Natural killer cell (primary cell): Measurements from ENCODE around the gene FHIP1B. TPM values are rescaled to one million over a fixed set of nuclear protein-coding genes. Genes with fewer than 3 reads are reported as not detected.
"Not testable (repeated sequence)": the region's sequence is repeated elsewhere in the genome, so short reads cannot be mapped to it uniquely, and the experiment has no call there.

ENCODE experiments used
- ATAC-seq, 3 donors: fragments of 150-1000 bp in 2 of 3; fragments of 200-7000 bp in 1 of 3; cut with Tn5 transposase; 1 replicate in 1 of 3; 2 replicates in 2 of 3; pipeline ENCODE4 v1.10.0; 2021; ENCODE audit warnings: mild to moderate bottlenecking in 2 of 3, moderate library complexity in 2 of 3
- DNase-seq, 2 donors: peaks; one replicate each; pipeline versions ENCODE4 v3.0.0 to v3.0.0-alpha.2; 2013 to 2021; ENCODE audit warnings: mixed read lengths in 1 of 2
- H3K27ac ChIP-seq: one replicate; pipeline ENCODE4 v1.5.1; 2013; ENCODE audit warnings: mild to moderate bottlenecking, low read length
- H3K27me3 ChIP-seq: one replicate; pipeline ENCODE4 v1.6.1; 2013; ENCODE audit warnings: low read length; ENCODE audit not compliant: control insufficient read depth, insufficient read depth
- H3K36me3 ChIP-seq: one replicate; pipeline ENCODE4 v1.6.1; 2013; ENCODE audit warnings: low read length; ENCODE audit not compliant: control insufficient read depth, insufficient read depth
- H3K4me1 ChIP-seq: one replicate; pipeline ENCODE4 v1.6.1; 2013; ENCODE audit warnings: low read length; ENCODE audit not compliant: control insufficient read depth, insufficient read depth
- H3K4me3 ChIP-seq: one replicate; pipeline ENCODE4 v1.5.1; 2013; ENCODE audit warnings: low read length
- H3K9me3 ChIP-seq: one replicate; pipeline ENCODE4 v1.6.1; 2013; ENCODE audit warnings: low read length; ENCODE audit not compliant: control insufficient read depth, insufficient read depth
- H3K27ac Mint-ChIP-seq, 2 donors: one replicate each; pipeline ENCODE4 v1.8.0; 2022; ENCODE audit warnings: mild to moderate bottlenecking in 2 of 2, mixed read lengths in 2 of 2, moderate library complexity in 1 of 2
- H3K27me3 Mint-ChIP-seq, 2 donors: one replicate each; pipeline ENCODE4 v1.8.0; 2022; ENCODE audit warnings: low read depth in 2 of 2, mixed read lengths in 2 of 2
- H3K36me3 Mint-ChIP-seq: one replicate; pipeline ENCODE4 v1.8.0; 2022; ENCODE audit warnings: mixed read lengths
- H3K4me1 Mint-ChIP-seq, 2 donors: one replicate each; pipeline ENCODE4 v1.8.0; 2022; ENCODE audit warnings: mixed read lengths in 2 of 2
- H3K4me3 Mint-ChIP-seq: one replicate; pipeline ENCODE4 v1.8.0; 2022; ENCODE audit warnings: mild to moderate bottlenecking, moderate library complexity, mixed read lengths
- H3K9me3 Mint-ChIP-seq, 2 donors: one replicate each; pipeline ENCODE4 v1.8.0; 2022; ENCODE audit warnings: mixed read lengths in 2 of 2
- WGBS: methylation state at CpG from one replicate; pipeline ENCODE4 v1.1.7; 2013; ENCODE audit warnings: missing lambda C conversion rate; ENCODE audit not compliant: insufficient coverage; 5-methylcytosine and 5-hydroxymethylcytosine counted together
- intact Hi-C: fragments of 100-400 bp; cut with micrococcal nuclease; formaldehyde crosslinking; loops from one replicate; pipeline ENCODE4 v1.14.2; 2022
- total RNA-seq, 4 donors: library from RNA; stranded (reverse); fragments of 120-200 nt in 1 of 4; gene quantifications; one replicate each; pipeline versions ENCODE4 v1.2.3 to v1.2.4, GENCODE V29; 2013 to 2022
- TF ChIP-seq, protein P1 (sequence below): fragments of 200-600 bp; IDR thresholded peaks from one replicate; pipeline ENCODE4 v1.8.0; 2022; ENCODE audit warnings: antibody characterized with exemption

Gene FHIP1B
- total RNA-seq, 3 donors from 2014 or later (not counting 1 experiment from before 2014, with no cell fraction given), result 50.6 to 76.9 (median 58.4) TPM

DNA sequence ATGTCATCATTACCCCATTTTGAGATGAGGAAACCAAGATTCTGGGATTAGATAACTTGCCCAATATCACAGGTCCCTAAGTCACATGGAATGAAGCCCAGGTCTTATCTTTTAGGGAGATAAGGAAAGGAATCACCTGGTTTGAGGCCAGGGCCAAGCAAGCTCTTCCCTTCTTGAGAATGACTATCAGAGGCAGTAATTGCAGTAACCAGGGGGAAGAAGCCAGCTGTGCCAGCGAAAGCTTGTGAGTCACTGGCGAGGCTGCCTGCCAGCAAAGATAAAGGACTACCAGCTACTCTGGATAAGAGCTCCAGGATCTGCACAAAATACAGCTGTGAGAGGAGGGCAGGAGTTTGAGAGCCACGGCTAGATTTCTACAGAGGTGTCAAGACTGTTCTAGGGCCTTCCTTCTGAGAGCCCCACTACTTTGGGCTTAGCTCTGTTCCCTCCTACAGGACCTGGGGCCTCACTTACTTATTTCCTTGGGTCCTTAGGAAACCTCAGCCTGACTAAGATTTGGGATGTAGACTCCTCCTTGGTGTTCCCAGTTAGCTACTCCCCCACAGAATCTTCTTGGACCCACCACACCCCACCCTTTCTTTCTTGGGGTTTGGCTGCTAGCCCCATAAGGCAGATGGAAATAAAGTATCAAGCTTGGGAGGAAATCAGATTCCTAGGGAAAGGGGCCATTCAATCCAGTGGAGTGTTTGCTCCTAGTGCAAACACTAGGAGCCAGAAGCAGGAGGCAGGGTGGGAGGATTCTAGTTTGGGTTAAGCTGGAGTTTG, 15.5 kb upstream of the FHIP1B start:
- Mint-ChIP-seq H3K27me3 (no peaks in the 10 kb centered on the region), H3K4me3 (no peak overlapping the region), H3K36me3 (no peaks in the 10 kb centered on the region), H3K27ac (no peak overlapping the region), H3K4me1 (no peaks in the 10 kb centered on the region), H3K9me3 (no peaks in the 10 kb centered on the region)
- DNase-seq (no peak), ATAC-seq (no peak)
- Histone ChIP-seq H3K27ac (no peak overlapping the region), H3K4me1 (no peaks in the 10 kb centered on the region), H3K27me3 (no peaks in the 10 kb centered on the region), H3K4me3 (no peak overlapping the region), H3K36me3 (no peaks in the 10 kb centered on the region), H3K9me3 (no peaks in the 10 kb centered on the region)
- intact Hi-C loops, result no loop called here
- TF ChIP-seq, protein P1, sequence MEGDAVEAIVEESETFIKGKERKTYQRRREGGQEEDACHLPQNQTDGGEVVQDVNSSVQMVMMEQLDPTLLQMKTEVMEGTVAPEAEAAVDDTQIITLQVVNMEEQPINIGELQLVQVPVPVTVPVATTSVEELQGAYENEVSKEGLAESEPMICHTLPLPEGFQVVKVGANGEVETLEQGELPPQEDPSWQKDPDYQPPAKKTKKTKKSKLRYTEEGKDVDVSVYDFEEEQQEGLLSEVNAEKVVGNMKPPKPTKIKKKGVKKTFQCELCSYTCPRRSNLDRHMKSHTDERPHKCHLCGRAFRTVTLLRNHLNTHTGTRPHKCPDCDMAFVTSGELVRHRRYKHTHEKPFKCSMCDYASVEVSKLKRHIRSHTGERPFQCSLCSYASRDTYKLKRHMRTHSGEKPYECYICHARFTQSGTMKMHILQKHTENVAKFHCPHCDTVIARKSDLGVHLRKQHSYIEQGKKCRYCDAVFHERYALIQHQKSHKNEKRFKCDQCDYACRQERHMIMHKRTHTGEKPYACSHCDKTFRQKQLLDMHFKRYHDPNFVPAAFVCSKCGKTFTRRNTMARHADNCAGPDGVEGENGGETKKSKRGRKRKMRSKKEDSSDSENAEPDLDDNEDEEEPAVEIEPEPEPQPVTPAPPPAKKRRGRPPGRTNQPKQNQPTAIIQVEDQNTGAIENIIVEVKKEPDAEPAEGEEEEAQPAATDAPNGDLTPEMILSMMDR, result no peak
- WGBS, result 88% methylated on average over 3 of the region's 3 CpGs

DNA sequence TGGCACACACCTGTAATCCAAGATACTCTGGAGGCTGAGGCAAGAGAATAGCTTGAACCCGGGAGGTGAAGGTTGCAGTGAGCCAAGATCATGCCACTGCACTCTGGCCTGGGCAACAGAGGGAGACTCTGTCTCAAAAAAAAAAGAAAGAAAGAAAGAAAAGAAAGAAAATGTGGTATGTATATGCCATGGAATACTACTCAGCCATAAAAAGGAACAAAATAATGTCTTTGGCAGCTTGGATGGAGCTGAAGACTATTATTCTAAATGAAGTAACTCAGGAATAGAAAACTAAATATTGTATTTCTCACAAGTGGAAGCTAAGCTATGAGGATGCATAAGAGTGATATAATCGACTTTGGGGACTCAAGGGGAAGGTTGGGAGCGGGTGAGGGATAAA, 14.5 kb upstream of the FHIP1B start:
- H3K4me3 ChIP-seq, H3K4me1 Mint-ChIP-seq, H3K4me1 ChIP-seq, H3K27ac ChIP-seq, DNase-seq, H3K27me3 Mint-ChIP-seq, H3K9me3 Mint-ChIP-seq, H3K36me3 Mint-ChIP-seq, H3K27ac Mint-ChIP-seq, intact Hi-C loops, H3K36me3 ChIP-seq, ATAC-seq, H3K9me3 ChIP-seq, H3K27me3 ChIP-seq, H3K4me3 Mint-ChIP-seq: not testable (repeated sequence)
- 87% methylated on average over 3 of the region's 3 CpGs for WGBS

DNA sequence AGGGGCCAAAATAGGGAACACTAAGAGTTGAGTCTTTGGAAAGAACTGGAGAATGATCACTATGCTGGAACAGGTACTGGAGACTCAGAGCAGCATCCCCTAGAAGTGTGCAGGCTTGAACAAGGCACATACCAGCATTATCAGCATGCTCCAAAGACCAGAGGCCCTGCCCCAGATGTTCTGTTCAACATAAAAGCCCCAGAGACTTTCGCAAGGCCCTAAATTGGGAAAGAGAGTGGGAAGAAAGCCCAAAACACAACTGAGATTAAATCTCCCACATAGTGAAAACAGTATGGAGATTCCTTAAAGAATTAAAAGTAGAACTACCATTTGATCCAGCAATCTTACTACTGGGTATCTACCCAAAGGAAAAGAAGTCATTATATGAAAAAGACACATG, 13.8 kb upstream of the FHIP1B start:
- no peaks in the 10 kb centered on the region for H3K4me1 Mint-ChIP-seq
- H3K4me3 Mint-ChIP-seq, result no peak overlapping the region
- no peaks in the 10 kb centered on the region for H3K36me3 Mint-ChIP-seq
- no peaks in the 10 kb centered on the region for H3K9me3 Mint-ChIP-seq
- peaks cover 0 to 5% of the 10 kb centered on the region in 2 donors for H3K27me3 Mint-ChIP-seq
- H3K4me3 ChIP-seq, result no peak overlapping the region
- no peaks in the 10 kb centered on the region for H3K9me3 ChIP-seq
- no peaks in the 10 kb centered on the region for H3K27me3 ChIP-seq
- DNase-seq, result no peak
- no CpG with 5 or more reads among the region's 1 CpG for WGBS
- TF ChIP-seq, protein P1, result no peak
- H3K36me3 ChIP-seq, result no peaks in the 10 kb centered on the region
- intact Hi-C loops, result no loop called here
- ATAC-seq, result no peak
- no peak overlapping the region for H3K27ac Mint-ChIP-seq
- H3K27ac ChIP-seq, result no peak overlapping the region
- H3K4me1 ChIP-seq, result no peaks in the 10 kb centered on the region

DNA sequence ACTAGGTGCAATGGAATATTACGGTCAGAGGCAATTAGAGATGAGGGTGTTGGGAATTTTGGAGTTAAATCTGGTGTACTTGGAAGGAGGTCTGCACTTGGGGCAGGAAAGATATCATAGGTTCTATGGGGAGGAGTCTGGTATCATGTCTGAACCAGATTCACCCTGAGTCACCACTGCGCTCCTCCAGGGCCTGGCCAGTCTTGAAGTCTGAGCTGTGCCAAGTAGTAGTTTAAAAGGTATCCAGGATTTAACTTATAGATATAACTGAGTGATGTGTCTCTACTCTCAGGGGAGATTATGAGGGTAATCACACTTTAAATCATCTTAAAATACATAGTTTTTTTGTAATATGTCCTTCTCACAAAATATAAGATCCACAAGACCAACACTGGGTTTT, 11.1 kb upstream of the FHIP1B start:
- no peak for DNase-seq
- no peaks in the 10 kb centered on the region for H3K27me3 ChIP-seq
- no peaks in the 10 kb centered on the region for H3K36me3 ChIP-seq
- no peaks in the 10 kb centered on the region for H3K9me3 ChIP-seq
- no peak overlapping the region for H3K27ac Mint-ChIP-seq
- no peak overlapping the region for H3K4me3 ChIP-seq
- no peaks in the 10 kb centered on the region for H3K9me3 Mint-ChIP-seq
- H3K4me3 Mint-ChIP-seq, result no peak overlapping the region
- H3K27ac ChIP-seq, result no peak overlapping the region
- no peaks in the 10 kb centered on the region for H3K4me1 Mint-ChIP-seq
- intact Hi-C loops, result no loop called here
- 88% methylated on average over 2 of the region's 2 CpGs for WGBS
- TF ChIP-seq, protein P1, result no peak
- no peaks in the 10 kb centered on the region for H3K36me3 Mint-ChIP-seq
- peaks cover 0 to 10% of the 10 kb centered on the region in 2 donors for H3K27me3 Mint-ChIP-seq
- no peak for ATAC-seq
- no peaks in the 10 kb centered on the region for H3K4me1 ChIP-seq
